22Rv1 (cell line): ENCODE data around the gene NEK8.

Source experiments
- H3K27ac ChIP-seq: fragments of 450-650 bp; 2 replicates; pipeline ENCODE4 v1.5.1; 2017
- ZFX ChIP-seq: fragments of 450-650 bp; IDR thresholded peaks from 2 replicates; pipeline ENCODE4 v1.6.1; 2017; ENCODE audit warnings: antibody characterized with exemption, borderline replicate concordance
- TF ChIP-seq, protein P1 (sequence below): fragments of 450-650 bp; IDR thresholded peaks from 2 replicates; pipeline ENCODE4 v1.5.1; 2017; ENCODE audit warnings: mild to moderate bottlenecking

The NEK8 gene

DNA sequence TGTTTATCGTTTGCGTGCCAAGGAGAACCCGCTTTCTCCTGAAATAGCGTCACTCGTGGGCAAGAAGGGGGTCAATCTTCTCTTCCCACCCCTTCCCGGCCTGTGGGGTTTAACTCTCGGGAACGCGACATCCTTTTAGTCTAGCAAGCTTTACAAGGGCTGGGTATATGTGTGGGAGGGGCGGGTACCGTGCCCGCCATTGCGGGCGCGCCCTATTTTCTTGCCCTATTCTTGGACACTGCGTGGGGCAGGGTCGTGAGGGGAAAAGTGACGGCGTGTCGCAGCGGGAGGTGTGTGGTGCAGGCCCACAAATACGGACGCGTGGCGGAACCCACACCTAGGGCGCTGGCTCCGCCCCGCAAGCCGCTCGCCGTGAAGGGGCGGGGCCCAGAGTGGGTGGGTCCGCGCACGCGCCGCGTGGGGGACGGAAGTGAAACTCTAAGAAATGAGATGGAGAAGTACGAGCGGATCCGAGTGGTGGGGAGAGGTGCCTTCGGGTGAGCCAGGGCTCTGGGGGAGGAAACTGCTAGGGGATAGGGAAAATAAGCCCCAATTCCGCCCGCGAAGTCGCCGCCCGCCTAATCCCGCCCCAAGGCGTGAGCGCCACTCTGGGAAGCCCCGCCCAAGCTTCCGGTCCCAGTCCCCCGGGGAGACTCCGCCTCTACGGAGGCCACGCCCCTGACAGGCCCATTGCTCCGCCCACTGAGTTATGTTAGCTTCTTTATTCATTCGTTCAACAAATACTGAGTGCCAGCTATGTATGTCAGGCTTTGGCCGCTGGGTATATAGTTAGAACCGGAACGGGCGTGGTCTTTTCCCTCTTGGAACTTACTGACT, at the start of gene NEK8:
Gene NEK8, plus strand, starts transcription at position 425 of the 837 bp plus-strand sequence. Its CDS starts 26 bp downstream, at position 451.
- TF ChIP-seq, protein P1, sequence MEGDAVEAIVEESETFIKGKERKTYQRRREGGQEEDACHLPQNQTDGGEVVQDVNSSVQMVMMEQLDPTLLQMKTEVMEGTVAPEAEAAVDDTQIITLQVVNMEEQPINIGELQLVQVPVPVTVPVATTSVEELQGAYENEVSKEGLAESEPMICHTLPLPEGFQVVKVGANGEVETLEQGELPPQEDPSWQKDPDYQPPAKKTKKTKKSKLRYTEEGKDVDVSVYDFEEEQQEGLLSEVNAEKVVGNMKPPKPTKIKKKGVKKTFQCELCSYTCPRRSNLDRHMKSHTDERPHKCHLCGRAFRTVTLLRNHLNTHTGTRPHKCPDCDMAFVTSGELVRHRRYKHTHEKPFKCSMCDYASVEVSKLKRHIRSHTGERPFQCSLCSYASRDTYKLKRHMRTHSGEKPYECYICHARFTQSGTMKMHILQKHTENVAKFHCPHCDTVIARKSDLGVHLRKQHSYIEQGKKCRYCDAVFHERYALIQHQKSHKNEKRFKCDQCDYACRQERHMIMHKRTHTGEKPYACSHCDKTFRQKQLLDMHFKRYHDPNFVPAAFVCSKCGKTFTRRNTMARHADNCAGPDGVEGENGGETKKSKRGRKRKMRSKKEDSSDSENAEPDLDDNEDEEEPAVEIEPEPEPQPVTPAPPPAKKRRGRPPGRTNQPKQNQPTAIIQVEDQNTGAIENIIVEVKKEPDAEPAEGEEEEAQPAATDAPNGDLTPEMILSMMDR: no peak
- TF ChIP-seq ZFX: no peak
- H3K27ac ChIP-seq: peak within 1 kb of the TSS; percentile 99

DNA sequence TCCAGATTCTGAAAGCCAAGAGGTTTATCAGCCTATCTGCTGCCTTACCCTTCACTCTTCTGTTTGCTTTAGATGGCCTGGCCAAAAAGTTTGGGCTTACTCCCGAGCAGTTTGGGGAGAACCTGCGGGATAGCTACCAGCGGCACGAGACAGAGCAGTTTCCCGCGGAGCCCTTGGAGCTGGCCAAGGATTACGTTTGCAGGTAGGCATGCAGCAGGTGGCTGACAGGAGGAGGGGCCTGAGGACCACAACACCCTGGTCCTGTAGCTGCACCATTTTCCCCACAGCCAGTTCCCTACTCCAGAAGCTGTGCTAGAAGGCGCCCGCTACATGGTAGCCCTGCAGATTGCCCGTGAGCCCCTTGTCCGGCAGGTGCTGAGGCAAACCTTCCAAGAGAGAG, 45.9 kb upstream of the NEK8 start:
- TF ChIP-seq, protein P1: no peak
- no peak for TF ChIP-seq ZFX

GRCh38 chr17:28684963-28685362, 43.6 kb upstream of the NEK8 start:
- H3K27ac ChIP-seq: peak overlapping the region; percentile 22; the same call in 1 of the 2 replicates
- TF ChIP-seq ZFX: no peak
- TF ChIP-seq, protein P1: peak; percentile 65

More for the DNA sequence above, 45.9 kb upstream of the NEK8 start:
- H3K27ac ChIP-seq: no peak overlapping the region

GRCh38 chr17:28685366-28685765, 43.2 kb upstream of the NEK8 start:
- H3K27ac ChIP-seq: peak overlapping the region; percentile 22; the same call in 1 of the 2 replicates
- TF ChIP-seq, protein P1: no peak
- TF ChIP-seq ZFX: no peak

DNA sequence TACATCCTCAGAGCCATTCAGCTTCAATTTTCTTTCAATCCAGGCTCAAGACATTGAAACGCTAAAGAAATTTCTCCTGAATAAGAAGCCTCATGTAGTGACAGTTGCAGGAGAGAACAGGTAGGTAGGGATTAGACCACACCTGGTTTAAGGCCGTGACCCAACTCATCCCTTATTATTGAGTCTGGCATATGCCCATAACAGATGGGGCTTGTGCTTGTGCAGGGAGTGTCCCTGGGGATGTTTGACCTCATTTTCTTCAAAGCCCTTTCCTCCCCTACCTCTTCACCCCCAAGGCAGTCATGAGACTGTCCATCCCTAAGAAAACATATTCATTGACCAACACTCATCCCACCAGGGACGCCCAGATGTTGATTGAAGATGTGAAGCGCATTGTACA, 42.3 kb upstream of the NEK8 start:
- no peak overlapping the region for H3K27ac ChIP-seq
- TF ChIP-seq ZFX: no peak
- TF ChIP-seq, protein P1: no peak

DNA sequence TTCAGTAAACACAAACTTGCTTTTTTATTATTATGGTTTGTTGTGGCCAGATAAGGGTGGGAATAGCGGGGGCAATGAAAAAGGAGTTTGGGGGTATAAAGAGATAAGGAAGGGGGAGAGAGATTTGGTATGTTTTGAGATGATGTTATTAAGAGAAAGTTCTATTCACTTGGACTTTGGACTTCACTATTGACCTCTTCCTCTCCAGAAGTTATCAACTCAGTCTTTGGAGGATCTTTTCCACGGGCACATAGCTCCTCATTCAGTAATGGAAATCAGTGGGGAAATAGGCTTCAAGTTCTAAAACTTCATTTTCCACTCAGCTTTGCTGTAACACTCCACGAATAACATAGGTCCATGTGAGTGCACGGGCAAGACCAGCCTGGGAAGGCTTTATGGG, 40.1 kb upstream of the NEK8 start:
- H3K27ac ChIP-seq: 0 out of 2 replicates have a peak overlapping the region, but pooled peaks have one; percentile 2

DNA sequence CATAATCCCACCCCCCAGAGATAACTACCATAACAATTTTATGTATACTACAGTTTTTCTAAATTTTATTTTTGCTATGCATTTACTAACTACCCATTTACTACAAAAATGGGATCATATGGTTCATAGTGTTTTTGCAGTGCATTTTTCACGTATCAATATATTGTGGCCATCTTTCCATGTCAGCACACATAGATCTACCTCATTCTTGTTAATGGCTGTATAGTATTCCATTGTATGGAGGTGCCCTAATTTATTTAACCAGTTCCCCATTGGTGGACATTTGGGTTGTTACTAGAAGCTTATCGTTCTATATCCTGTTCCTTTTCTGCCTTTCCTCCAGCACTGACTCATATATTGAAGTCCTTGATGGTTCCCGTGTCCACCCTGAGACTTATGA, 39.6 kb upstream of the NEK8 start:
- H3K27ac ChIP-seq: no peak overlapping the region
- TF ChIP-seq, protein P1: no peak
- no peak for TF ChIP-seq ZFX

More for the DNA sequence above, 40.1 kb upstream of the NEK8 start:
- TF ChIP-seq ZFX: no peak
- TF ChIP-seq, protein P1: no peak
